GM23338 (cell line): Measurements from ENCODE around the gene GNG12. TPM values are rescaled to one million over a fixed set of nuclear protein-coding genes. Genes with fewer than 3 reads are reported as not detected.

Experiments
- ATAC-seq: fragments of 200-7000 bp; cut with Tn5 transposase; 3 replicates; pipeline ENCODE4 v1.9.1; 2020
- DNase-seq: peaks from one replicate; pipeline ENCODE4 v3.0.0-alpha.2; 2015; ENCODE audit warnings: low spot score
- H2AFZ ChIP-seq: fragments of 200-600 bp; sonication (generic); 2 replicates; pipeline ENCODE4 v1.8.0; 2016; ENCODE audit warnings: antibody characterized with exemption, mild to moderate bottlenecking, moderate library complexity
- H3F3A ChIP-seq: fragments of 200-600 bp; sonication (generic); replicated peaks from 2 replicates; pipeline ENCODE4 v1.8.0; 2017; ENCODE audit warnings: antibody characterized with exemption, mixed run types, low read depth
- H3K27ac ChIP-seq: fragments of 200-600 bp; sonication (generic); 2 replicates; pipeline ENCODE4 v1.6.1; 2016; ENCODE audit warnings: low read depth
- H3K27me3 ChIP-seq: fragments of 200-600 bp; sonication (generic); 2 replicates; pipeline ENCODE4 v1.8.0; 2016; ENCODE audit warnings: mild to moderate bottlenecking, mixed run types, moderate library complexity; ENCODE audit not compliant: insufficient read depth
- H3K36me3 ChIP-seq: fragments of 200-600 bp; sonication (generic); 2 replicates; pipeline ENCODE4 v1.8.0; 2016; ENCODE audit warnings: mild to moderate bottlenecking; ENCODE audit not compliant: insufficient read depth
- H3K4me1 ChIP-seq: fragments of 200-600 bp; sonication (generic); 2 replicates; pipeline ENCODE4 v1.8.0; 2016; ENCODE audit warnings: mild to moderate bottlenecking, moderate library complexity; ENCODE audit not compliant: insufficient read depth
- H3K4me2 ChIP-seq: fragments of 200-600 bp; sonication (generic); 2 replicates; pipeline ENCODE4 v1.7.1; 2017; ENCODE audit warnings: mixed run types
- H3K4me3 ChIP-seq: fragments of 200-600 bp; sonication (generic); 2 replicates; pipeline ENCODE4 v1.6.1; 2016; ENCODE audit warnings: mixed run types
- H3K79me2 ChIP-seq: fragments of 200-600 bp; sonication (generic); replicated peaks from 2 replicates; pipeline ENCODE4 v1.8.0; 2017; ENCODE audit warnings: mild to moderate bottlenecking; ENCODE audit not compliant: insufficient read depth
- H3K9me2 ChIP-seq: fragments of 200-600 bp; sonication (generic); 2 replicates; pipeline ENCODE4 v1.8.0; 2017; ENCODE audit not compliant: insufficient read depth
- H4K20me1 ChIP-seq: fragments of 200-600 bp; sonication (generic); replicated peaks from 2 replicates; pipeline ENCODE4 v1.8.0; 2017; ENCODE audit warnings: mild to moderate bottlenecking; ENCODE audit not compliant: insufficient read depth
- H3K27ac Mint-ChIP-seq: 2 replicates; pipeline ENCODE4 v1.8.0; 2020; ENCODE audit warnings: inconsistent platforms, mild to moderate bottlenecking, moderate library complexity, mixed read lengths
- H3K27me3 Mint-ChIP-seq: 3 replicates; pipeline ENCODE4 v1.8.0; 2022; ENCODE audit warnings: low read depth, mild to moderate bottlenecking, moderate library complexity, mixed read lengths, inconsistent platforms; ENCODE audit not compliant: insufficient read depth, poor library complexity
- H3K36me3 Mint-ChIP-seq: 3 replicates; pipeline ENCODE4 v1.8.0; 2021; ENCODE audit warnings: low read depth, mild to moderate bottlenecking, inconsistent platforms, moderate library complexity, mixed read lengths
- H3K4me1 Mint-ChIP-seq: 3 replicates; pipeline ENCODE4 v1.8.0; 2020; ENCODE audit warnings: mild to moderate bottlenecking, inconsistent platforms, mixed read lengths
- H3K4me3 Mint-ChIP-seq: 3 replicates; pipeline ENCODE4 v1.8.0; 2021; ENCODE audit warnings: moderate library complexity, mild to moderate bottlenecking, inconsistent platforms, mixed read lengths
- H3K9me3 Mint-ChIP-seq: 3 replicates; pipeline ENCODE4 v1.8.0; 2020; ENCODE audit warnings: moderate library complexity, mild to moderate bottlenecking, inconsistent platforms, mixed read lengths
- CREB1 ChIP-seq: fragments of 250-450 bp; sonication (Bioruptor Pico); IDR thresholded peaks from 2 replicates; pipeline ENCODE4 v1.5.0; 2020; ENCODE audit warnings: low read depth, mild to moderate bottlenecking, moderate library complexity
- CTCF ChIP-seq, 2 experiments: fragments of 200-600 bp in 1 of 2; sonication (generic) in 1 of 2; conservative IDR thresholded peaks; 2 replicates each; pipeline versions ENCODE4 v1.5.1 to v1.6.1; 2016 to 2017; ENCODE audit warnings: antibody characterized with exemption in 2 of 2, low read depth in 2 of 2, mild to moderate bottlenecking in 2 of 2, moderate library complexity in 1 of 2
- ETS1 ChIP-seq: IDR thresholded peaks from 2 replicates; pipeline ENCODE4 v1.6.1; 2016; ENCODE audit warnings: antibody characterized with exemption
- EZH2phosphoT487 ChIP-seq: fragments of 200-600 bp; sonication (generic); IDR thresholded peaks from one replicate; pipeline ENCODE4 v1.8.1; 2018; ENCODE audit warnings: antibody characterized with exemption; ENCODE audit not compliant: unreplicated experiment
- JUNB ChIP-seq: IDR thresholded peaks from one replicate; pipeline ENCODE4 v1.6.1; 2016; ENCODE audit warnings: antibody characterized with exemption; ENCODE audit not compliant: unreplicated experiment
- NANOG ChIP-seq: IDR thresholded peaks from 2 replicates; pipeline ENCODE4 v1.6.1; 2016; ENCODE audit warnings: antibody characterized with exemption, borderline replicate concordance
- POLR2AphosphoS5 ChIP-seq: IDR thresholded peaks from 2 replicates; pipeline ENCODE4 v1.6.1; 2016; ENCODE audit warnings: antibody characterized with exemption, low read depth
- STAT1 ChIP-seq: IDR thresholded peaks from one replicate; pipeline ENCODE4 v1.6.1; 2016; ENCODE audit warnings: antibody characterized with exemption; ENCODE audit not compliant: unreplicated experiment
- ZNF114 ChIP-seq: fragments of 250-450 bp; sonication (Bioruptor Pico); IDR thresholded peaks from 2 replicates; pipeline ENCODE4 v1.5.0; 2020; ENCODE audit warnings: mild to moderate bottlenecking, moderate library complexity
- ZNF331 ChIP-seq: fragments of 250-450 bp; sonication (Bioruptor Pico); IDR thresholded peaks from 2 replicates; pipeline ENCODE4 v1.5.0; 2020; ENCODE audit warnings: low read depth, mild to moderate bottlenecking, moderate library complexity
- ZNF462 ChIP-seq: fragments of 250-450 bp; sonication (Bioruptor Pico); IDR thresholded peaks from 2 replicates; pipeline ENCODE4 v1.5.0; 2020; ENCODE audit warnings: mild to moderate bottlenecking, moderate library complexity
- polyA plus RNA-seq: library from polyadenylated mRNA; unstranded; fragments of >200 nt; fragmentation: Nextera tagmentation; extraction: Ambion mirVana; gene quantifications from 2 replicates; pipeline ENCODE4 v1.2.1, GENCODE V29; 2016
- total RNA-seq: library from RNA; depleted of rRNA; stranded (reverse); fragments of >200 nt; shearing (Covaris generic); gene quantifications from 2 replicates; pipeline ENCODE4 v1.2.3, GENCODE V29; 2014

GNG12 gene
- total and polyA plus RNA-seq, 2 experiments from 2014 or later: 13.4 to 33.0 TPM

- H3K27me3 Mint-ChIP-seq: no peaks in the 10 kb centered on the region
- Histone ChIP-seq H4K20me1 (no peaks in the 10 kb centered on the region; the same call in none of the 2 replicates), H3K27ac (no peak overlapping the region), H3K36me3 (no peaks in the 10 kb centered on the region), H3F3A (no peaks in the 10 kb centered on the region), H3K27me3 (no peaks in the 10 kb centered on the region), H3K79me2 (no peaks in the 10 kb centered on the region), H3K4me1 (peaks cover 19% of the 10 kb centered on the region), H3K4me2 (no peak overlapping the region), H3K4me3 (no peak overlapping the region), H2AFZ (no peak overlapping the region), H3K9me2 (no peaks in the 10 kb centered on the region)
- H3K27ac Mint-ChIP-seq: no peak overlapping the region
- peaks cover 13% of the 10 kb centered on the region; the same call in 2 of the 3 replicates for H3K4me1 Mint-ChIP-seq
- H3K4me3 Mint-ChIP-seq: no peak overlapping the region
- no peak for ATAC-seq
- TF ChIP-seq JUNB: no peak
- H3K36me3 Mint-ChIP-seq: no peaks in the 10 kb centered on the region
- DNase-seq: no peak
- H3K9me3 Mint-ChIP-seq: no peaks in the 10 kb centered on the region
These were observed 110.8 kb downstream of the GNG12 start for GRCh38 chr1:67722292-67722944.

GRCh38 chr1:67721650-67722291, 111.5 kb downstream of the GNG12 start:
- Histone ChIP-seq H2AFZ (no peak overlapping the region), H3K27ac (no peak overlapping the region), H3K4me3 (no peak overlapping the region), H4K20me1 (no peaks in the 10 kb centered on the region; the same call in none of the 2 replicates), H3K4me2 (no peak overlapping the region), H3K36me3 (no peaks in the 10 kb centered on the region), H3K4me1 (peaks cover 19% of the 10 kb centered on the region), H3F3A (no peaks in the 10 kb centered on the region), H3K79me2 (no peaks in the 10 kb centered on the region), H3K9me2 (no peaks in the 10 kb centered on the region), H3K27me3 (no peaks in the 10 kb centered on the region)
- Mint-ChIP-seq H3K27ac (no peak overlapping the region), H3K4me3 (no peak overlapping the region), H3K36me3 (no peaks in the 10 kb centered on the region), H3K4me1 (peaks cover 13% of the 10 kb centered on the region; the same call in 2 of the 3 replicates), H3K9me3 (no peaks in the 10 kb centered on the region), H3K27me3 (no peaks in the 10 kb centered on the region)
- DNase-seq (peak; percentile 42), ATAC-seq (peak; percentile 78)
- TF ChIP-seq ZNF331 (CRISPR knock-in tag) (no peak), CREB1 (CRISPR knock-in tag) (no peak), CTCF (conservative IDR thresholded peaks at IDR 0.05; ENCODE audit: low read depth in 2 of 2) (no peak), NANOG (no peak), STAT1 (no peak), ETS1 (no peak), EZH2phosphoT487 (no peak), JUNB (no peak), ZNF114 (CRISPR knock-in tag) (no peak), POLR2AphosphoS5 (no peak), ZNF462 (CRISPR knock-in tag) (no peak)
